HG02885 (cell line): Measurements from ENCODE around the gene BUB3.
A peak's percentile ranks its signal among the peaks of the same experiment; 100 is the strongest.

ENCODE experiments used
- ATAC-seq: cut with Tn5 transposase; IDR thresholded peaks from one replicate; pipeline ENCODE4 v1.9.1; 2021; ENCODE audit warnings: mild to moderate bottlenecking; ENCODE audit not compliant: unreplicated experiment, poor library complexity

Gene BUB3, protein sequence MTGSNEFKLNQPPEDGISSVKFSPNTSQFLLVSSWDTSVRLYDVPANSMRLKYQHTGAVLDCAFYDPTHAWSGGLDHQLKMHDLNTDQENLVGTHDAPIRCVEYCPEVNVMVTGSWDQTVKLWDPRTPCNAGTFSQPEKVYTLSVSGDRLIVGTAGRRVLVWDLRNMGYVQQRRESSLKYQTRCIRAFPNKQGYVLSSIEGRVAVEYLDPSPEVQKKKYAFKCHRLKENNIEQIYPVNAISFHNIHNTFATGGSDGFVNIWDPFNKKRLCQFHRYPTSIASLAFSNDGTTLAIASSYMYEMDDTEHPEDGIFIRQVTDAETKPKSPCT

DNA sequence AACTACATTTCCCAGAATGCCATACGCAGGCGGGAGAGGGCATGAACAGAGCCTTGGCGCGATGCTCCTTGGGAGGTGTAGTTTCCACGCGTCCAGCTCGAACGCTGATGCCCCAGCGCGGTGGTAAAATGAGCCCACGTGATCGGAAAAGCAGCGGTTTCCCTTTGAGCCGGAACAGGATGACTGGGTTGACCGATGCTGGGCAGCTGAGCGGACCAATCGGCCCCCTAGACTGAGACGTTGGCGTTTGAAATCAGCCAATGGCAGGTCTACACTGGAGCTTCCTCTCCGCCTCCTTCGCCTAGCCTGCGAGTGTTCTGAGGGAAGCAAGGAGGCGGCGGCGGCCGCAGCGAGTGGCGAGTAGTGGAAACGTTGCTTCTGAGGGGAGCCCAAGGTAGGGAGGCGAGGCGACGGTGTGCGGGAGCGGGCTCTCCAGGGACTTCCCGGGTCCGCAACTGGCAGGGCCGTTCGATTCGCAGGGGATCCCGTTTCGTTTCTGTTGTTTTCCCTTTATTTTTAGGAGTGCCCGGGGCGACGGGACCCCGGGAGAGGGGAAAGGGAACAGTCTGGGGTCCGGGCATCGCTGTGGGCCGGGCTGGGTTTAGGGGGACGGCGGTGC is at the start of gene BUB3:
TSS of gene BUB3 (plus strand) at position 311 of the 619 bp plus-strand sequence. CDS start 516 bp downstream, outside the sequence.
- peak; percentile 88 for ATAC-seq

DNA sequence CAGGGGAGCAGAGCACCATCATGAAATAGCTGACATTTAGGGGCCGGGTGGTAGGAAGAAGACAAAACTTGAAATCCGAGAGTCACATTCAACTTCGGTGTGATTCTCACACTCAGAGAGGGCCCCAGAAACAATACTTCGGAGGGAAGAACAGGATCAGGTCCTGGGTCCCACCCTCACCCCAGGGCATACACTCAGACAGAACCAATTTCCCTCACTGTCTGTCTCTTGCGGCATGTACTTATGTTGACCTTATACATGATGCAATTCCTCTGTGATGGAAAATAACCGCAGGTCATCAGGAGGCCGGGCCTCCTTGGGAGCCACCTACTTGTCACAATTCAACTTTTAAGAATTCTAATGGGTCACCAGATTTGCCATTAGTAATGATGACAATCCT is 44.7 kb upstream of the BUB3 start:
- no peak for ATAC-seq

DNA sequence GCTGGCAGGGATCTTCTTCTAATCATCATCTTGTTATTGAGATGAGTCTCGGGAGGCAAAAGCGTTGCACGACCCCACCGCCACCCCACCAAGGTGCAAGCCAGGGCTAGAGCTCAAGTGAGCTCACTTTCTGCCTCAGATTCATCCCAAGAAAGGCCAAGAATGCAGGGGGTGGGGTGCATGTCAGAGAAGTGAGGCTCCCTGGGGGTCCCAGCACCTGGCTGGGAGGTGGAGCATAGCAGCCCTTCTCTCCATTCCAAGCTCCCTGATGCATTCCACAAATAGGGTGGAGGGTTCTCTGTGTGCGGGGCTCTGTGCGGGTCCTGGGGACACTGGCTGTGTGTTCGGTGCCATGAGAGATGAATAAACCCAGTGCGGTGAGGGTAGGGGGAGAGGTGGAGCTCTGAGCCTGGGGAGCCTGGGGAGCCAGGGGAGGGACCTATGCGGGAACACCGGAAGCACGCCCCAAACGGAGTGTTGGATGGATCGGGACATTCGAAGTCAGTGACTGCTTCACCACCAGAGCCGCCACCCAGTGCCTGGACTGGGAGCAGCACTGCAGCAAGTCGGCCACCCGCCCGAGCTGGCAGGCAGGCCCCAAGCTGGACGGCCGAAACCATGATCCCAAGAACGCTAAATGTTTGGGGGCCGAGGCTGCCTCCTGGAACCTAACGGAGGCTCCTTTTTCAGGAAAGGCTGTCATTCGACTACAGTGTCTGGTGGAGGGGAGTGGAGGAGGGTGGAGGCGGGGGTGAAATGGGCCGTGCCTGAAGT is 36.4 kb upstream of the BUB3 start:
- ATAC-seq = no peak

DNA sequence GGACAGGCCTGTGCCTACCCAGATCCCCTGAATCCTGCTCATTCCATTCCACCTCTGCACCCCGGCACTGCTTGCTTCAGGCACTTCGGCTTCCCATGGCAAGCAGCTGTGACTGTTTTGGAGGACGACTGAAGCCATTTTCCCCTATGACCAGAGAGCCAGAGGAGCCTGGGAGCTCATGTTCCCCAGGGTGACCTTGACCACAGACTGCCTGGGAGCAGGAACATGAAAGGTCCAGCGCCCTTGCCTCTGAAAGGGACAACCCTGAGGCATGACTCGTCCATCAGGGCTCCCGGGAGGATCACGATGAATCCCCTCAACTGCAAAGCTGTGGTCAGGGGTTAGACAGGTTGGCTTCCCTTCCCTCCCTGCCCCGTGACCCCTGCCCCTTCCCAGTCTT is 35.1 kb upstream of the BUB3 start:
- no peak for ATAC-seq

DNA sequence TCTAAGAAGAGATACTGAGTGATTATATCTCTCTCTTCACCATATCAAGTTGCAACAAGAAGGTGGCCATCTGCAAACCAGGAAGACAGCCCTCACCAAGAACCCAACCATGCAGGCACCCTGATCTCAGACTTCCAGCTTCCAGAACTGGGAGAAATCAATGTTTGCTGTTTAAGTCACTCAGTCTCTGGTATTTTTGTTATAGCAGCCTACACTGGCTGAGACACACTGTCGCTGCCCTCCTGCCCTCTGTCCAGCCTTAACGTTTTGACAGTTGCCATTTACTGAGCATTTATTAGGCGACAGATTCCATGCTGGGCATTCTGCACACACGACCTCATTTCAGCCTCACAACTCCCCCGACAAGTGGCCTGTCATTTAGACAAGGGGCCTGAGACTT is 28.0 kb upstream of the BUB3 start:
- no peak for ATAC-seq

DNA sequence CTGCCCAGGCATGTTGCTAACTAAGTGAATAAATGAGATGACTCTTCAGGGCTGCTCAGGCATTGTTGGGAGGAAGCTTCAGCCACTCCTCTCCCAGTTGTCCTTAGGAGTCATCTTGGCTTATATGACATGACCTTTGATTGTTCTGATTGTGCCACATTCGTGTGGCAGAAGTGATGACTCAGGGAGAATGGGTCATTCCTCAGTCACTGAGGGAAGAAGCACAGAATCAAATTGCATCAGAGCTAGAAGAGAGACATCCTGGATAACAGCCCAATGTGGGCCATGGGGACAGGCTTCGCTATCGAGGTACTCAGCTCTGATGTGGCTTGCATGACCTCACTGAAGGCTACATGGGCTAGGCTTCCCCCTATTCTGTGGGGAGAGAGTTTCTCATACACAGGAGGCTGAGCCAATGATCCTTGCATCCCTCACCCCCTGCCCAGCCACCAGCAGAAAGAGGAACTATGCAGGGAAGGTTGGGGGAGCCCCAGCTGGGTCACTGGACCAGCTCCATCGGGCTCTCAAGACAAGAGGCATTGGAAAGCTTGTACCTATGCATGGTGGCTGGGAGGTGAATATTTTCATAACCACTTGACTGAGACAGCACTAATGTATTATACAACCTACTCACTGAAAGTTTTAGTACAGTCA is 24.5 kb upstream of the BUB3 start:
- ATAC-seq = no peak

DNA sequence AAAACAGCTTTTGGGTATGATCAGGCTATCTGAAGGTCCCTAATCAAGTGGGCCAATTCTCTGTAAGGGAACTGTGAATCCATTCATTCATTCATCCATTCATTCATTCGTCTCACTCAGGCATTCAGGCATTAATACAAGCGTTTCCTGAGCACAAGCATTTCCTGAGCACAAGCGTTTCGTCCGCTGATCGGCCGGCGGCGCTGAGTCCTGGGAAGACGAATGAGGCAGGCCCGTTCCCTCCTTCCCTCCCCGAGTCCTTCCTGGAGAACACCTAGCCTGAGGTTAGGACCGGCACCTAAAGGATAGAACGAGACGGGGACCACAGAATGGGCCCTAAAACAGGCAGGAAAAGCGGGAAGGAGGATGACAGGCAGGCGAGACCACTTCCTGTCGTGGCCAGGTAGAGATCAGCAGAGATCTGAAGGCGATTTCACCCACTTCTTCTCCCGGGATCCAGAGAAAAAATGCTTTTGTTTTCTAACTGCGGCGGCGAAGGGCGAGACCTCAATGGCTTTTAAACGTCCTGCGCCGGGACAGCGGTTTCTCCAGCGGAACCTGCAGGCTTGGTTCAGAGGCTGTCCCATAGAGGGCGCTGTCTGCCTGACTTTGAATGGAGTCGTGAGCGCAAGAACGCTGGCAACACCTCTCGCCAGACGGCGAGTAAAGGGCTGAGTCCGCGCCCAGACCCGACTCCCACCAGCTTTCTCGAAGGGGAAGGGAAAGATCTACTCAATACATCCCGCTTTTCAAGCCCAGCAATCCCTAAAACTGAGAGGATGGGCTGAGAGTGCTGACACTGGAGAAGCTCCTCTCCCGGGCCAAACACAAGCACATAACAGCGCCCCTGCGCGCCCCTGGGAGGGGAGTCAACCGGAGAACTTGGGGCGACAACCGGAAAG is 21.4 kb upstream of the BUB3 start:
- peak; percentile 45 for ATAC-seq

DNA sequence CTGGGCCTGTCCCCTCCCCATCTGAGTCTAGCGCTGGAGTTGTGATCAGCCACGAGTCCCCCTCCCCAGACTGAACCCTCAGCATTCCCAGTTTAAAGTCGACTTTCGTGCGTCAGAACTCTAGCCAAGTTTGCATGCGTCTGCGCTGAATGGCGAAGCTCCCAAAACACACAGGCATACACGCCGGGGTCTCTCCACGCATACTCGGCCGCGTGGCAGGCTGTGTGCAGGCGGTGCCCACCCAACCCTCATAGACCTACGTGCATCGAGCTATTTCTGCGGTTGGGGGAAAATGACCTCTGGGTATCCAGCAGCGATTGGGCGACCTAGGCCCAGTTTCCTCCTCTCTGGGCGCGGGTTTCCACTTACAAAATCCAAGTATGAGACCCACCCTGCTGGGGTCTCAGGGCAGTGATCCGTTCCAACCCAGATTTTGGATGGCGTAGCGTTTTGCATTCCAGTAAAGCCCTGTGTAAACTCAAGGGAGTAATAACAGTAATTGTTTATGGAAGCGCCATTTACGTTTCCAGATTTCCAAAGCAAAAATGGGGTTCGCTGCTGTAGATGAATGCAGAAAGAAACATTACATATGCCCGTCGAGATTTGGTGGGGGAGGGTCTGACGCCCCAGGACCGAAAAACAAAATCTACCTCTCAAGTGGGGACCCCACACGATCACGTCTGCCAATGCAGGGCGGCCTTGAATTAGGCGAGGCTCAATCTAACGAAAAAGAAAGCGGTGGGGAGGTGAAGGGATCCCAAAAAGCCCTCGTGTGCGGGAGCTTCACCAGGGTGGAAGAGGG is 20.5 kb upstream of the BUB3 start:
- ATAC-seq = no peak

DNA sequence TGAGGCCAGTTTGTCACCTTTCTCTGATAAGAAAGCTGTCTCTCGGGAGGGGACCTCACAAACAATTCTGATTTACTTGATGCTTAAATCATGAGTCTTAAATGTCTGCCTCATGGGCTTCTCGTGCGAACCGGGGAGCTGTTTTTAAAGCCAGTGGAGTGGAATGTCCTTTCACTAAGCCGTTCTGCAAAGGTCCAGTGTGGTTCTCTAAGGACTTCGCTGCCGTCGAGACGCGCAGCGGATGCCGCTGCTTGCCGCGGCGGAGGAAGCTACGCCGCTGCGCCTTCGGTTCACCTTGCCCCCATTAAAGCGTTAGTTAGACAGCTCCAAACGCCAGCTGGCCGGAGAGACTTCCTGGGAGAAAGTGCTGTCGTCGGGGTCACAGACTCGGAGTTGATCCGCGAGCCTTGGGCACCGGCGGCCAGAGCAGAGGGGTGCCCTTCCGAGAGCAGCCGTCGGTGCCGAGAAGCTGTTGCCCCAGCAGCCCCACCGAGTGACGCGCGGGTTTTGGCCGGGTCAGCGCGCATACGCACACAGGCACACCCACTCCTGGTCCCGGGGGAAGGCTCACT is 19.8 kb upstream of the BUB3 start:
- no peak for ATAC-seq

DNA sequence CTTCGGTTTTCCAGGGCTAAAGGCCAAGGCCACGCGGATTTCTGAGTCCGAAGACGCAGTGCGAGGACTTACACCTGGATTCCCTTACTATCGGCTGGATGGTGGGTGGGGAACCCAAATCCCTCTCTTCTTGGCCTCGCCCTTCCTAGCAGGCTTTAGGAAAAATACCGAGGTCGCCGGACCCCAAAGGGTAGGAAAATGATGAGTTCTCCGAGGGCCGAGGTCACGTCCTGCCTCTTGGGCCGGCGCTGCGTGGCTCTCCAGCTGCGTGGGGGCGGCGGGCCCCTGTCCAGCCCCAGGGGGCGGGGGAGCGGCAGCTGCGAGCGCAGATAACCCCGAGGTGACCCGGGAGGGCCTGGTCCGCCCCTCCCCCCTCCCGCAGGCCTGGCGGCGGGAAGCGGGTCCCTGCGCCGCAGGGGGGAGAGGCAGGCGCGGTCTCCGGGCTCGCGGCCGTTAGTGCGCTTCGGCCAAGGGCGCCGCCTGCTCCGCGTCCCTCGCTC is 19.2 kb upstream of the BUB3 start:
- peak; percentile 6 for ATAC-seq

DNA sequence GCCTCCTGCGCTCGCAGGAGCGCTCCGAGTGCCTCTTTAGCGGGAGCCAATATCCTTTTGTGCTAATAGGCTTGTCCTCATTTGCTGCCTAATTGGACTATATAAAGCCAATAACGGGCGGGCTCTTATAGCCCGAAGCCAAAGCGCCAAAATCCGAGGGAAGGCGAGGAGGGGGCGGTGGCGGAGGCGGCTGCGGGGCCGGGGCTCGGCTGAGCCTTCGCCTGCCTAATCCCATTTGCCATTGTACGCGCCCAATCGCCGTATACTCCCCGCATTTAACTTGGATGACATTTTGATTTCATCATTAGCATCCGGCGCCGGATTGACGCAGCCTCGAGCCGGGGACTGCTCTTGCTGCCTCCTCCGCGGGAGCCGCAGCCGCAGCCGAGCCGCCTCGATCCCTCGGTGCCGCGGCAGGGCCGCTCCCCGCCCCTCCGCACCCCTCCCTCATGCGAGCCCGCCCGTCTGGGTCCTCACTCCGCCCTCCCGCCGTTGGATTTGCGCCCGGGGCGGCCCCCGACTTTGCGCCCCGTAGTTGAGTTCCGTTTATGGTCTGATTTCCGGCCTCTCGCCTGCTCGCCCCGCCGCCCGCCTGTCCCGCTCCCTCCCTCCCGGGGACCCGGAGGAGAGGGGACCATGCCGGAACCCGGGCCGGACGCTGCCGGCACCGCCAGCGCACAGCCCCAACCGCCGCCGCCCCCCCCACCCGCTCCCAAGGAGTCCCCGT is 18.6 kb upstream of the BUB3 start, which contains the start of gene HMX3:
TSS of gene HMX3 (plus strand) at position 556 of the 727 bp plus-strand sequence. CDS start at position 637, 81 bp downstream.
- peak; percentile 48 for ATAC-seq

DNA sequence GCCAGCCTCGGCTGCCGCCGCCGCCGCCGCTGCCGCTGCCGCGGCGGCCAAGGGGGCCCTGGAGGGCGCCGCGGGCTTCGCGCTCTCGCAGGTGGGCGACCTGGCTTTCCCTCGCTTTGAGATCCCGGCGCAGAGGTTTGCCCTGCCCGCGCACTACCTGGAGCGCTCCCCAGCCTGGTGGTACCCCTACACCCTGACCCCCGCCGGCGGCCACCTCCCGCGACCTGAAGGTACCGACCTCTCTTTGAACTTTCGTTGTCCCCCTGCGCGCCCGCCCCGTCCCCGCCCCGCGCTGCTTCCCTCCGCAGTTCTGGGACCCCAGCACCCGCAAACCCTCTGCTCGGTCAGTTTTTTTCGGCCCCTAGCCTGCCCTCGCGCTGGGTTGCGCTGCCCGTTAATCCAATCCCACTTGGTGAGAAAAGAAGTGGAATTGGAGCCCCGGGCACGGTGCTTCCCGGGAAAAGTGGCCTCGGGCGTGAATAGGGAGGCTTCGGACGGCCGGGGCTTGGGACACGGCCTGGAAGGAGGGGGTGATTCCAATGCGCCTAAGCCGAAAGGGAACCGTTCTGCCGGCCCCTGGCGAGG is 17.9 kb upstream of the BUB3 start:
- ATAC-seq = no peak

DNA sequence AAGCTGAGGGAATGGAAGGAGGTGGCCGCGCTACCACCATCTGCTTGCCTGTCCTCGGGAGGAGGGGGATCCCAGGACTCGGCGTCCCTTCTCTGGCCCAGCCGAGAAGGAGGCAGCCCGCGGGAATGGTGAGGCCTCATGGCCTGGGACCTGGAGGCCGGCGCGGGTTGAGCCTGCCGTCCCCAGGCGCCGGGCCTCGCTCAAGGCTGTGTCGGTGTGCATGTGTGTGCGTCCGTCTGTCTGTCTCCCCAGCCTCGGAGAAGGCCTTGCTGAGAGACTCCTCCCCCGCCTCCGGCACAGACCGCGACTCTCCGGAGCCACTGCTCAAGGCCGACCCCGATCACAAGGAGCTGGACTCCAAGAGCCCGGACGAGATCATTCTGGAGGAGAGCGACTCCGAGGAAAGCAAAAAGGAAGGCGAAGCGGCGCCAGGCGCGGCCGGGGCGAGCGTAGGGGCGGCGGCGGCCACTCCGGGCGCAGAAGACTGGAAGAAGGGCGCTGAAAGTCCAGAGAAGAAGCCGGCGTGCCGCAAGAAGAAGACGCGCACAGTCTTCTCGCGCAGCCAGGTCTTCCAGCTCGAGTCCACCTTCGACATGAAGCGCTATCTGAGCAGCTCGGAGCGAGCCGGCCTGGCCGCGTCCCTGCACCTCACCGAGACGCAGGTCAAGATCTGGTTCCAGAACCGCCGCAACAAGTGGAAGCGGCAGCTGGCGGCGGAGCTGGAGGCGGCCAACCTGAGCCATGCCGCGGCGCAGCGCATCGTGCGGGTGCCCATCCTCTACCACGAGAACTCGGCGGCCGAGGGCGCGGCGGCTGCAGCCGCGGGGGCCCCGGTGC is 17.2 kb upstream of the BUB3 start:
- no peak for ATAC-seq

DNA sequence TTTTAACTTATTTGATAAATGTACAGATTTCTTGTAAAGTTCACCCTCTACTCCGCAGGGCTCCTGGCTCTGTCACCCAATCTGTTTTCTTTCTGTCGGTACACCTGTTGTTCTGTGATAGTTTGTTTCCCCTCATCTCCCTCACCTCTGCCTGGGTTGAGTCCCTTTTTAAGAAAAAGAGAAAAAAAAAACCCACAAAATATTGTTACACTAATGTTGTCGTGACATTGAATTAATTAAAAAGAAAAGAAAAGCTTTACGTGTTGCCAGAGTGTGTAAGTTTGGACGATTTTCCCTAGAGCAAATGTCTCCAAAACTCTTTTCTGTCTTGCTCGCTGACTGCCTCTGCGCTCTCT is 15.1 kb upstream of the BUB3 start:
- no peak for ATAC-seq

DNA sequence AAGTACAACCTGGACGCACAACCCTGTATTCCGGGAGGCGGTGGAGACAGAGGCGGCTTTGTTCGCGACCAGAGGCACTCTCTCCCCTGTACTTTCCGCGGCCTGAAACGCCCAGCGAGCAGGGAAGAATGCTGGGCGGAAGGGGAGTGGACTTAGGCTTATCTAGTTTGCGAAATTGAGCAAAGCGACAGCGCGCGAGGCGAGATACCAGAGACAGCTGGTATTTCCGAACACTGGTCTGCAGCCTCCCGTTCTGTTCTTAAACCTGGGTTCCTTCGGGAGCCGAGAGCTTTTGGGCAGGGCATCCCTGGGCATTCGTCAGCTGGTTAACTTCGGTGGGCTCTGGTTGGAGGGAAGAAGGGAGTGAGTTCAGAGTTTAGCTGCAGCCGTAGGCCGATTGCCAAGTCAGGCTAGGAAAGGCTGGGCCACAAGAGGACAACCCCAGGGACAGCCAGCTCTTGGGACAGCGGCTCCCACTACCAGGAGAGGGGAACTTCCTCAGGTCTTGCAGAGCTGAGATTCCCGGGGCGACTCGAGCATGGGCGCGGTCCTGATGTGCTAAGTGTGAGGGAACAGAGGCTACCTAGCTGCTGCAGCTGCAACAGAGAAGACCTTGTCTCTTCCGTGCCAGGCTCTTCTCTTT is 14.6 kb upstream of the BUB3 start:
- no peak for ATAC-seq
